ENCODE results near the gene CPTP. TPM values are rescaled to one million over a fixed set of nuclear protein-coding genes. Genes with fewer than 3 reads are reported as not detected.

The CPTP gene
- total RNA-seq, 2 donors from 2014 or later: 35.6 to 64.1 TPM

- no peak for TF ChIP-seq CTCF (IDR thresholded peaks at IDR 0.05)
- DNase-seq (ENCODE audit: low spot score): no peak
- H3K27ac ChIP-seq: no peak overlapping the region
These were observed 43.7 kb upstream of the CPTP start for GRCh38 chr1:1280782-1281481.

GRCh38 chr1:1281533-1282321, 42.9 kb upstream of the CPTP start:
- H3K4me1 ChIP-seq: peaks cover 0 to 9% of the 10 kb centered on the region in 2 donors
- no peak for TF ChIP-seq CTCF (IDR thresholded peaks at IDR 0.05)

More at GRCh38 chr1:1280782-1281481, 43.7 kb upstream of the CPTP start:
- Histone ChIP-seq H3K36me3 (no peaks in the 10 kb centered on the region), H3K27me3 (peaks cover 0 to under 1% of the 10 kb centered on the region in 2 donors), H3K9me3 (no peaks in the 10 kb centered on the region), H3K4me1 (peaks cover 0 to 9% of the 10 kb centered on the region in 2 donors), H3K4me3 (no peak overlapping the region)

GRCh38 chr1:1282998-1283397, 41.6 kb upstream of the CPTP start:
- no peaks in the 10 kb centered on the region for H3K36me3 ChIP-seq
- no peak overlapping the region for H3K4me3 ChIP-seq
- no peaks in the 10 kb centered on the region for H3K9me3 ChIP-seq
- peaks cover 0 to 9% of the 10 kb centered on the region in 2 donors for H3K4me1 ChIP-seq
- no peak overlapping the region for H3K27ac ChIP-seq
- no peak for DNase-seq (ENCODE audit: low spot score)
- TF ChIP-seq CTCF (IDR thresholded peaks at IDR 0.05): no peak
- peaks cover 0 to 8% of the 10 kb centered on the region in 2 donors for H3K27me3 ChIP-seq

More at GRCh38 chr1:1281533-1282321, 42.9 kb upstream of the CPTP start:
- H3K27ac ChIP-seq: no peak overlapping the region
- H3K9me3 ChIP-seq: no peaks in the 10 kb centered on the region
- no peak overlapping the region for H3K4me3 ChIP-seq
- H3K27me3 ChIP-seq: peaks cover 0 to 8% of the 10 kb centered on the region in 2 donors
- no peak for DNase-seq (ENCODE audit: low spot score)
- H3K36me3 ChIP-seq: no peaks in the 10 kb centered on the region

- Histone ChIP-seq H3K4me3 (no peak overlapping the region), H3K27ac (no peak overlapping the region), H3K27me3 (peaks cover 0 to 8% of the 10 kb centered on the region in 2 donors), H3K36me3 (no peaks in the 10 kb centered on the region), H3K4me1 (peaks cover 0 to 9% of the 10 kb centered on the region in 2 donors), H3K9me3 (no peaks in the 10 kb centered on the region)
- no peak for TF ChIP-seq CTCF (IDR thresholded peaks at IDR 0.05)
- DNase-seq (ENCODE audit: low spot score): no peak
These were observed 40.8 kb upstream of the CPTP start for GRCh38 chr1:1283821-1284220.

- TF ChIP-seq CTCF (IDR thresholded peaks at IDR 0.05): no peak
- H3K4me1 ChIP-seq: peaks cover 0 to 9% of the 10 kb centered on the region in 2 donors
- H3K27ac ChIP-seq: no peak overlapping the region
- DNase-seq (ENCODE audit: low spot score): no peak
- peaks cover 0 to 8% of the 10 kb centered on the region in 2 donors for H3K27me3 ChIP-seq
- no peak overlapping the region for H3K4me3 ChIP-seq
- no peaks in the 10 kb centered on the region for H3K9me3 ChIP-seq
- no peaks in the 10 kb centered on the region for H3K36me3 ChIP-seq
These were observed 40.1 kb upstream of the CPTP start for GRCh38 chr1:1284221-1285101.

Data from right atrium auricular region (tissue), 2 donors.